Measurements from ENCODE around the gene GTF2F2. TPM values are rescaled to one million over a fixed set of nuclear protein-coding genes. Genes with fewer than 3 reads are reported as not detected.

The GTF2F2 gene
- total and polyA plus RNA-seq, 3 donors from 2014 or later: 19.0 to 29.9 (median 28.1) TPM

DNA sequence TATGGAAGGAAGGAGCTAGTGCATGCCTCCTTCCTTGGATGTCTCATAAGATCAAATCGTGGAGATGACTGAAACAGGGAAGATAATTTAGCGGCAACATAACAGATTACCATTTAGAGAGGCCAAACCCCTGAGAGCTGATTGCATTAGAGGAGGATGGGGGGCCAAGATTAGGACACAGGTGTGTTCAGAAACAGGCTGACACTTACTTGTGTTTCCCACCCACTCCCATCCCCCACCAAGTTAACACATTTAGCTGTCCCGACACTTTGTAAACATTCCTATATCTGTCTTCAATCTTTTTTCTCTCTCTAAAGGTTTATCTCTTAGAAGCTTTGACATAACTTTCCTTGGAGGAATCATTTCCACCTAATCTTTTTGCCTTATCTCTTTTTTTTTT is 129.4 kb downstream of the GTF2F2 start:
- Histone ChIP-seq H3K27me3 (no peaks in the 10 kb centered on the region), H3K27ac (no peak overlapping the region), H3K9me3 (no peaks in the 10 kb centered on the region), H3K36me3 (ENCODE audit: low read depth, missing control alignments) (no peaks in the 10 kb centered on the region), H3K4me3 (no peak overlapping the region), H3K4me1 (no peaks in the 10 kb centered on the region)
- TF ChIP-seq, protein P1, sequence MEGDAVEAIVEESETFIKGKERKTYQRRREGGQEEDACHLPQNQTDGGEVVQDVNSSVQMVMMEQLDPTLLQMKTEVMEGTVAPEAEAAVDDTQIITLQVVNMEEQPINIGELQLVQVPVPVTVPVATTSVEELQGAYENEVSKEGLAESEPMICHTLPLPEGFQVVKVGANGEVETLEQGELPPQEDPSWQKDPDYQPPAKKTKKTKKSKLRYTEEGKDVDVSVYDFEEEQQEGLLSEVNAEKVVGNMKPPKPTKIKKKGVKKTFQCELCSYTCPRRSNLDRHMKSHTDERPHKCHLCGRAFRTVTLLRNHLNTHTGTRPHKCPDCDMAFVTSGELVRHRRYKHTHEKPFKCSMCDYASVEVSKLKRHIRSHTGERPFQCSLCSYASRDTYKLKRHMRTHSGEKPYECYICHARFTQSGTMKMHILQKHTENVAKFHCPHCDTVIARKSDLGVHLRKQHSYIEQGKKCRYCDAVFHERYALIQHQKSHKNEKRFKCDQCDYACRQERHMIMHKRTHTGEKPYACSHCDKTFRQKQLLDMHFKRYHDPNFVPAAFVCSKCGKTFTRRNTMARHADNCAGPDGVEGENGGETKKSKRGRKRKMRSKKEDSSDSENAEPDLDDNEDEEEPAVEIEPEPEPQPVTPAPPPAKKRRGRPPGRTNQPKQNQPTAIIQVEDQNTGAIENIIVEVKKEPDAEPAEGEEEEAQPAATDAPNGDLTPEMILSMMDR (IDR thresholded peaks at IDR 0.05): no peak
- no peak for TF ChIP-seq POLR2A (IDR thresholded peaks at IDR 0.05)
- DNase-seq: no peak
- intact Hi-C loops (cut with DNase I; ENCODE audit: low total_unique reads): no loop called here
- WGBS, 2 donors: 71 to 78% methylated on average over 3 of the region's 3 CpGs

- Histone ChIP-seq H3K27ac (no peak overlapping the region), H3K36me3 (ENCODE audit: low read depth, missing control alignments) (no peaks in the 10 kb centered on the region), H3K4me1 (no peaks in the 10 kb centered on the region), H3K27me3 (no peaks in the 10 kb centered on the region), H3K4me3 (no peak overlapping the region), H3K9me3 (no peaks in the 10 kb centered on the region)
- TF ChIP-seq, protein P1 (IDR thresholded peaks at IDR 0.05): no peak
- TF ChIP-seq POLR2A (IDR thresholded peaks at IDR 0.05): no peak
- intact Hi-C loops (cut with DNase I; ENCODE audit: low total_unique reads): no loop called here
- 95 to 100% methylated on average over 2 of the region's 2 CpGs for WGBS, 2 donors
- DNase-seq: no peak
Measured at GRCh38 chr13:45254396-45254795, 134.1 kb downstream of the GTF2F2 start.

DNA sequence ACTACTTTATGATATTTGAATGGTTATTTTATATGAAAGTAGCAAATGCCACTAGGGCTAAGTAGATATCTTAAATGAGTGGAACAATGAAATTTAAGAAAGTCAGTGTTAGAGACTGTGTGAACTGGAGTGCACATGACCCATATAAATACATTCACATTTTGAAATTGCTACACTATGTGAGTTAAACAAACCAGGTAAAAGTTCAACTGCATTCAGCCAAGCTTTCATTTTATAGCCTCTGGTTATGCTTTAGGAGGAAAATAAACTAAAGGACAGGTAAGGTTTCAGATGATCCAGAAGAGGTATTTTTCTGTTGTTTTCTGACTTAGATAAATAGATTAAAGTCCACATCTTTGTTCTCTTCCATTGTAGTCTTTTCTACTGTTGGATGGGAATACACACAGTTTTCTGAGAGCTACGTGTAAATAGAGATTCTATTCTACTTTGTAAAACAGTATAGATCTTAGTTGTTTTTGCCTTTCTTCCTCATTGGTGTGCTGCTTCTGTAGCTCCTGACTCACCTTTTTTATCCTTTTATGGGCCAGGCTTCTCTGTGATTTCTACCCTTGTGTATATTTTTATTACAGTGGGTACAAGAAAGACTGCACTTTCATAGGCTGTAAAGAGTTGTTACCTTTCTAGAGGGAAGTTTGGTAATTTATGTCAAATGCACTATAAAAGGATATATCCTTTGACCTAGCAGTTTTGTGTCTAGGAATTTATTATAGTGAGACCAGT is 135.1 kb downstream of the GTF2F2 start:
- Histone ChIP-seq H3K4me1 (no peaks in the 10 kb centered on the region), H3K27me3 (no peaks in the 10 kb centered on the region), H3K27ac (no peak overlapping the region), H3K36me3 (ENCODE audit: low read depth, missing control alignments) (no peaks in the 10 kb centered on the region), H3K4me3 (no peak overlapping the region), H3K9me3 (no peaks in the 10 kb centered on the region)
- TF ChIP-seq POLR2A (IDR thresholded peaks at IDR 0.05): no peak
- TF ChIP-seq, protein P1 (IDR thresholded peaks at IDR 0.05): no peak
- no peak for DNase-seq
- 97 to 100% methylated on average over 1 of the region's 1 CpG for WGBS, 2 donors
- intact Hi-C loops (cut with DNase I; ENCODE audit: low total_unique reads): no loop called here

GRCh38 chr13:45256254-45256653 is 135.9 kb downstream of the GTF2F2 start:
- no peaks in the 10 kb centered on the region for H3K4me1 ChIP-seq
- no peaks in the 10 kb centered on the region for H3K27me3 ChIP-seq
- TF ChIP-seq, protein P1 (IDR thresholded peaks at IDR 0.05): no peak
- no peak for TF ChIP-seq POLR2A (IDR thresholded peaks at IDR 0.05)

More at GRCh38 chr13:45256254-45256653, 135.9 kb downstream of the GTF2F2 start:
- intact Hi-C loops (cut with DNase I; ENCODE audit: low total_unique reads): no loop called here
- 89 to 98% methylated on average over 1 of the region's 1 CpG for WGBS, 2 donors
- Histone ChIP-seq H3K36me3 (ENCODE audit: low read depth, missing control alignments) (no peaks in the 10 kb centered on the region), H3K9me3 (no peaks in the 10 kb centered on the region), H3K4me3 (no peak overlapping the region), H3K27ac (no peak overlapping the region)
- no peak for DNase-seq

All from testis (tissue), 3 donors.